ENCODE results near the gene SLC17A4. TPM values are rescaled to one million over a fixed set of nuclear protein-coding genes. Genes with fewer than 3 reads are reported as not detected.

Gene SLC17A4
- total and polyA plus RNA-seq, 2 of the 13 experiments (the other 11 are each of a cell fraction or from before 2014, with no cell fraction given): 0.07 TPM; not detected in 1

DNA sequence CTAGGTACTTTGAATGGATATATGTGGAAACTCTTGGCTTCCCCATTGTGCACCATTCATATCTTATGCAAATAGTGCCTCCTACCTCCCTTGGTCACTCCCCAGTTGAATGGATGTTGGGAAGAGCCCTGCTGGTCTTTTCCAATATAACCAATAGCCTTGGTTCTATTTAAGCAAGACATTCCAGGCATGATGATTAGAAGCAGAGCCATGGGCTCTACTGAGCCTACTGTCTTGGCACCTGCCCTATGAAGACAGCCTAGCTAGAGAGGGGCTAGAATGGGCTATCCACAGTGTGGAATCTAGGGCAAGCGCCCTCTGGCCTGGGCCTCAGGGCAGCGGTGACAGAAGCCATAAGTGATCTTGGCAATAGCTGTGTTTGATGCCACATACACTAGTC, 61.7 kb downstream of the SLC17A4 start:
- ChIA-PET POLR2A (no interaction called here), CTCF (ENCODE audit: low intra/inter-chr PET ratio, low total read pairs) (no interaction called here)
- Histone ChIP-seq H3K27me3 (ENCODE audit: control insufficient read depth in 1 of 2, insufficient read depth in 2 of 2, low read length in 2 of 2) (no peaks in the 10 kb centered on the region; a peak in 1 of 5 replicates), H3K9me3 (ENCODE audit: low read length) (no peaks in the 10 kb centered on the region), H3K9ac (ENCODE audit: insufficient read depth, low read depth, low read length) (no peak overlapping the region), H3K36me3 (replicated peaks in 1 of 2; ENCODE audit: control insufficient read depth in 1 of 2, insufficient read depth in 2 of 2, low read length in 2 of 2) (no peaks in the 10 kb centered on the region), H3K4me2 (ENCODE audit: low read depth, low read length) (no peak overlapping the region), H3K4me3 (replicated peaks in 1 of 3; ENCODE audit: insufficient read depth in 1 of 3, low read depth in 2 of 3, low read length in 3 of 3) (no peak overlapping the region), H2AFZ (ENCODE audit: low read length) (no peak overlapping the region), H4K20me1 (ENCODE audit: insufficient read depth, low read length) (no peaks in the 10 kb centered on the region), H3K79me2 (ENCODE audit: insufficient read depth, low read length) (no peaks in the 10 kb centered on the region), H3K4me1 (ENCODE audit: insufficient read depth, low read length) (no peaks in the 10 kb centered on the region), H3K27ac (ENCODE audit: extremely low read length, insufficient read depth, low read length) (no peak overlapping the region)
- no TSS peak for BruUV-seq (replicated peaks)
- intact Hi-C loops (cut with micrococcal nuclease; ENCODE audit: unreplicated experiment) (loop anchor here (5.0 kb wide), 1 partner anchor 41 kb away; no protein-coding TSS in a partner anchor), in situ Hi-C loops (cut with HindIII; ENCODE audit: extremely low pct_ligation_motif_present, low pct_unique_long_range_greater_than_20kb) (no loop called here)
- WGBS (ENCODE audit: low lambda C conversion rate): 83% methylated on average over 2 of the region's 2 CpGs
- TF ChIP-seq ZNF605 (CRISPR knock-in tag; IDR thresholded peaks at IDR 0.05) (no peak), ZNF451 (CRISPR knock-in tag; IDR thresholded peaks at IDR 0.05) (no peak), ZNF441 (CRISPR knock-in tag; IDR thresholded peaks at IDR 0.05; ENCODE audit: borderline replicate concordance) (no peak), MED1 (CRISPR knock-in tag; IDR thresholded peaks at IDR 0.05) (no peak), ZNF44 (CRISPR knock-in tag; IDR thresholded peaks at IDR 0.05) (no peak)
- FAIRE-seq (no peak), DNase-seq (ENCODE audit: low spot score) (no peak), ATAC-seq (no peak)

- Histone ChIP-seq H3K36me3 (replicated peaks in 1 of 2; ENCODE audit: control insufficient read depth in 1 of 2, insufficient read depth in 2 of 2, low read length in 2 of 2) (no peaks in the 10 kb centered on the region), H3K79me2 (ENCODE audit: insufficient read depth, low read length) (no peaks in the 10 kb centered on the region), H3K4me1 (ENCODE audit: insufficient read depth, low read length) (no peaks in the 10 kb centered on the region), H4K20me1 (ENCODE audit: insufficient read depth, low read length) (no peaks in the 10 kb centered on the region), H3K27ac (ENCODE audit: extremely low read length, insufficient read depth, low read length) (no peak overlapping the region), H2AFZ (ENCODE audit: low read length) (no peak overlapping the region), H3K9me3 (ENCODE audit: low read length) (no peaks in the 10 kb centered on the region), H3K4me2 (ENCODE audit: low read depth, low read length) (no peak overlapping the region), H3K27me3 (ENCODE audit: control insufficient read depth in 1 of 2, insufficient read depth in 2 of 2, low read length in 2 of 2) (no peaks in the 10 kb centered on the region), H3K9ac (ENCODE audit: insufficient read depth, low read depth, low read length) (no peak overlapping the region), H3K4me3 (replicated peaks in 1 of 3; ENCODE audit: insufficient read depth in 1 of 3, low read depth in 2 of 3, low read length in 3 of 3) (no peak overlapping the region)
- ATAC-seq (no peak), FAIRE-seq (no peak), DNase-seq (ENCODE audit: low spot score) (no peak)
- ChIA-PET CTCF (ENCODE audit: low intra/inter-chr PET ratio, low total read pairs) (no interaction called here), POLR2A (no interaction called here)
- in situ Hi-C loops (cut with HindIII; ENCODE audit: extremely low pct_ligation_motif_present, low pct_unique_long_range_greater_than_20kb) (no loop called here), intact Hi-C loops (cut with micrococcal nuclease; ENCODE audit: unreplicated experiment) (no loop called here)
- TF ChIP-seq TSC22D2 (CRISPR knock-in tag; IDR thresholded peaks at IDR 0.05; ENCODE audit: borderline replicate concordance) (no peak), KLF11 (CRISPR knock-in tag; IDR thresholded peaks at IDR 0.05) (no peak), SRF (IDR thresholded peaks at IDR 0.05; ENCODE audit: low read depth, low read length) (no peak), REPIN1 (CRISPR knock-in tag; IDR thresholded peaks at IDR 0.05; ENCODE audit: borderline replicate concordance, low read depth) (no peak), MED1 (CRISPR knock-in tag; IDR thresholded peaks at IDR 0.05) (no peak), RFXANK (CRISPR knock-in tag; IDR thresholded peaks at IDR 0.05) (no peak)
- BruUV-seq (replicated peaks): no TSS peak
Observed at GRCh38 chr6:25821341-25821740, 66.8 kb downstream of the SLC17A4 start.

Data from HepG2 (cell line).